Gastrocnemius medialis (tissue), 4 donors: ENCODE results near the gene BLACAT1.

ENCODE experiments used
- POLR2A ChIP-seq, 2 donors: fragments of 450-650 bp; IDR thresholded peaks; one replicate each; pipeline ENCODE4 v1.6.1; 2017; ENCODE audit warnings: antibody characterized with exemption in 2 of 2, mild to moderate bottlenecking in 2 of 2, moderate library complexity in 2 of 2
- TF ChIP-seq, protein P1 (sequence below), 5 experiments: fragments of 450-650 bp in 3 of 5; fragments of 200-600 bp in 2 of 5; sonication (generic) in 2 of 5; IDR thresholded peaks in 4 of 5; conservative IDR thresholded peaks in 1 of 5; 1 replicate in 4 of 5; 2 replicates in 1 of 5; pipeline ENCODE4 v1.5.1; 2016 to 2019; ENCODE audit warnings: antibody characterized with exemption in 5 of 5, mild to moderate bottlenecking in 3 of 5, moderate library complexity in 3 of 5

DNA sequence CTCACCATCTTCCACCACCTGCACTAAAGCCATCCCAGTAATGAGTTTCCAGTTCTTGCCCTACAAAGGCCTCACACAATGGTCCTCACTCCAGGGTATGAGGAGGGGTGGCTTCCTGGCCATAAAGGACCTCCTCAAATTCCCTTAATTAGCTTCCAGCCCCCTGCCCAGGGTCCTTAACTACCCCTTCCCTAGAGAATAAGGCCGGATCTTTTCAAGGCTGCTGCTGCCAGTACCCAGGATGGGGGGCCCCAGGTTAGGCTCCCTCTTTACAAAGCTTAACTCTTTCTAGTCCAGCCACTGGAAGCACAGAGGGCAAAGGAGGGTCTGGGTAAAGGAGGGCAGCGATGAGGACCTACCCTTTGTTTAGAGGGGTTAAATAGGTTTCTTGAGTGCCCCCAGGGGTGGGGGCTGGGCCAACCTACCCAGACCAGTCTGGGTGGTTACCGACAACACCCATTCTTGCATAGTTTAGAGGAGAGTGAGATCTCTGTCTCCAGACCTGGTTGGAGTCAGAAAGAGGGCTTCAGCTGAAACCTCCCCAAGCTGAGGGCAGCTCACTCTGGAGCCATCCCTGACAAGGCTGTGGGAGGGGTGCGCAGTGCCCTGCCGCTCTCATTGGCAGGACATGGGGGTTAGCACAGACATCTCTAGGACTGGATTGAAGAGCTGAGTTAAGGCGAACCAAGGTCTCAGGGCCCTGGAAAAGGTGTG is 7.1 kb downstream of the BLACAT1 start:
- TF ChIP-seq, protein P1, sequence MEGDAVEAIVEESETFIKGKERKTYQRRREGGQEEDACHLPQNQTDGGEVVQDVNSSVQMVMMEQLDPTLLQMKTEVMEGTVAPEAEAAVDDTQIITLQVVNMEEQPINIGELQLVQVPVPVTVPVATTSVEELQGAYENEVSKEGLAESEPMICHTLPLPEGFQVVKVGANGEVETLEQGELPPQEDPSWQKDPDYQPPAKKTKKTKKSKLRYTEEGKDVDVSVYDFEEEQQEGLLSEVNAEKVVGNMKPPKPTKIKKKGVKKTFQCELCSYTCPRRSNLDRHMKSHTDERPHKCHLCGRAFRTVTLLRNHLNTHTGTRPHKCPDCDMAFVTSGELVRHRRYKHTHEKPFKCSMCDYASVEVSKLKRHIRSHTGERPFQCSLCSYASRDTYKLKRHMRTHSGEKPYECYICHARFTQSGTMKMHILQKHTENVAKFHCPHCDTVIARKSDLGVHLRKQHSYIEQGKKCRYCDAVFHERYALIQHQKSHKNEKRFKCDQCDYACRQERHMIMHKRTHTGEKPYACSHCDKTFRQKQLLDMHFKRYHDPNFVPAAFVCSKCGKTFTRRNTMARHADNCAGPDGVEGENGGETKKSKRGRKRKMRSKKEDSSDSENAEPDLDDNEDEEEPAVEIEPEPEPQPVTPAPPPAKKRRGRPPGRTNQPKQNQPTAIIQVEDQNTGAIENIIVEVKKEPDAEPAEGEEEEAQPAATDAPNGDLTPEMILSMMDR (IDR thresholded peaks at IDR 0.05 in 4 of 5, conservative IDR thresholded peaks at IDR 0.05 in 1 of 5) = no peak
- TF ChIP-seq POLR2A (IDR thresholded peaks at IDR 0.05) = no peak
